ENCODE measurements around the gene TXN.
"Not testable (repeated sequence)": the region's sequence is repeated elsewhere in the genome, so short reads cannot be mapped to it uniquely, and the experiment has no call there.

Gene TXN

DNA sequence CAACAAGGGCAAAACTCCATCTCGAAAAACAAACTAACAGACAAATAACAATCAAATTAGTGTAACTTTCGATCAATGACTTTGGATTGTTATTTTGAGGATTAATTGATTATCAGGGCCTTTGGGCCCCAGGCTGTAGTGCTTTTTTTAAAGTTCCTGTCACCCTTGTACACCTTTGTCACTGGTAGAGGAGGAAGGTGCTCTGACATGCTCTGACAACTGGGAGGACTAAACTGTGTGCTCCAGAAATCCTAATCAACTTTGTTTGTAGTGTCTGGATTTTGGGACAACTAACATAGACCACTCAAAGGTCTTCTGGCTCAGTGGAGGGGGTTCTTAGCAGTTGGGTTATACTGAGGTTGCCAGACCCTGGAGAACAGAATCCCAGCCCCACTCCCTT lies 1.8 kb downstream of the TXN start:
- H3K27ac ChIP-seq = no peak overlapping the region
- TF ChIP-seq FOXP2 (optimal IDR thresholded peaks at IDR 0.05; ENCODE audit: control extremely low read depth, extremely low read length, insufficient read depth) (no peak), EZH2 (IDR thresholded peaks at IDR 0.05) (no peak), POLR2AphosphoS5 (IDR thresholded peaks at IDR 0.05; ENCODE audit: borderline replicate concordance, low read depth, low read length) (no peak)
- peak overlapping the region; percentile 93 for H3K4me3 ChIP-seq
- H3K36me3 ChIP-seq (ENCODE audit: insufficient read depth, low read length) = peaks cover 27% of the 10 kb centered on the region
- DNase-seq (ENCODE audit: low read depth, low spot score) = no peak
- H3K9me3 ChIP-seq (ENCODE audit: low read depth, low read length) = no peaks in the 10 kb centered on the region
- H3K9ac ChIP-seq (ENCODE audit: insufficient read length) = peak overlapping the region; percentile 90

DNA sequence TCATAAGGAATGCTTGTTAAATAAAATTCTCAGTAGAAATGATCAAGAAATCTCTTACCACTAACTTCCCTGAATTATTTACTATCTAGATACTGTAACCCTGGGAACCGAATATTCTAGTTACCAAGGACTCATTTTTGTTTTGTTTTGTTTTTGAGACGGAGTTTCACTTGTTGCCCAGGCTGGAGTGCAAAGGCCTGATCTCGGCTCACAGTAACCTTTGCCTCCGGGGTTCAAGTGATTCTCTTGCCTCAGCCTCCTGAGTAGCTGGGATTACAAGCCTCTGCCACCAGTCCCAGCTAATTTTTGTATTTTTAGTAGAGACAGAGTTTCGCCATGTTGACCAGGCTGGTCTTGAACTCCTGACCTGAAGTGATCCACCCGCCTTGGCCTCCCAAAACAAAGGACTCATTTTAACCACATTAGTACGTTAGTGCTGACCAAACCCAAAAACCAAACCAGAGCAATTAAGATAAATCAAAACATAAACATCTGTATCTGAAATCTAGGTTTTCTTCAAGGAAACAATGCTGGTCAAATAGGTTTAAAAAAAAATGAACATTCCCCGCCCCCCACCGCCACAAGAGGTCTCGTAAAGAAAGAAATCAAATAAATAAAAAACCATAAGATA lies 3.7 kb downstream of the TXN start:
- Histone ChIP-seq H3K4me3 (no peak overlapping the region), H3K9me3 (ENCODE audit: low read depth, low read length) (no peaks in the 10 kb centered on the region), H3K27ac (no peak overlapping the region), H3K9ac (ENCODE audit: insufficient read length) (no peak overlapping the region), H3K36me3 (ENCODE audit: insufficient read depth, low read length) (peaks cover 44% of the 10 kb centered on the region)
- TF ChIP-seq POLR2AphosphoS5 (IDR thresholded peaks at IDR 0.05; ENCODE audit: borderline replicate concordance, low read depth, low read length) (no peak), FOXP2 (optimal IDR thresholded peaks at IDR 0.05; ENCODE audit: control extremely low read depth, extremely low read length, insufficient read depth) (no peak), EZH2 (IDR thresholded peaks at IDR 0.05) (no peak)
- no peak for DNase-seq (ENCODE audit: low read depth, low spot score)

- H3K9ac ChIP-seq (ENCODE audit: insufficient read length); H3K27ac ChIP-seq; DNase-seq (ENCODE audit: low read depth, low spot score); H3K4me3 ChIP-seq; H3K9me3 ChIP-seq (ENCODE audit: low read depth, low read length): not testable (repeated sequence)
- peaks cover 52% of the 10 kb centered on the region for H3K36me3 ChIP-seq (ENCODE audit: insufficient read depth, low read length)
These were observed 4.5 kb downstream of the TXN start for GRCh38 chr9:110251770-110252169.

- TF ChIP-seq POLR2AphosphoS5 (IDR thresholded peaks at IDR 0.05; ENCODE audit: borderline replicate concordance, low read depth, low read length) = no peak
- TF ChIP-seq FOXP2 (optimal IDR thresholded peaks at IDR 0.05; ENCODE audit: control extremely low read depth, extremely low read length, insufficient read depth) = no peak
- TF ChIP-seq EZH2 (IDR thresholded peaks at IDR 0.05) = no peak
- peaks cover 57% of the 10 kb centered on the region for H3K36me3 ChIP-seq (ENCODE audit: insufficient read depth, low read length)
- H3K9ac ChIP-seq (ENCODE audit: insufficient read length) = no peak overlapping the region
- H3K9me3 ChIP-seq (ENCODE audit: low read depth, low read length) = no peaks in the 10 kb centered on the region
- no peak for DNase-seq (ENCODE audit: low read depth, low spot score)
- no peak overlapping the region for H3K4me3 ChIP-seq
- no peak overlapping the region for H3K27ac ChIP-seq
These were observed 5.1 kb downstream of the TXN start for GRCh38 chr9:110251212-110251611.

- TF ChIP-seq POLR2AphosphoS5 (IDR thresholded peaks at IDR 0.05; ENCODE audit: borderline replicate concordance, low read depth, low read length) (no peak), EZH2 (IDR thresholded peaks at IDR 0.05) (no peak), FOXP2 (optimal IDR thresholded peaks at IDR 0.05; ENCODE audit: control extremely low read depth, extremely low read length, insufficient read depth) (no peak)
- Histone ChIP-seq H3K36me3 (ENCODE audit: insufficient read depth, low read length) (peaks cover 70% of the 10 kb centered on the region), H3K4me3 (no peak overlapping the region), H3K27ac (no peak overlapping the region), H3K9ac (ENCODE audit: insufficient read length) (no peak overlapping the region), H3K9me3 (ENCODE audit: low read depth, low read length) (no peaks in the 10 kb centered on the region)
- DNase-seq (ENCODE audit: low read depth, low spot score) = no peak
These were observed 6.7 kb downstream of the TXN start for GRCh38 chr9:110249603-110250002.

GRCh38 chr9:110248361-110248760 lies 7.9 kb downstream of the TXN start:
- Histone ChIP-seq H3K4me3 (no peak overlapping the region), H3K27ac (no peak overlapping the region), H3K9ac (ENCODE audit: insufficient read length) (no peak overlapping the region), H3K36me3 (ENCODE audit: insufficient read depth, low read length) (peaks cover 77% of the 10 kb centered on the region), H3K9me3 (ENCODE audit: low read depth, low read length) (no peaks in the 10 kb centered on the region)
- DNase-seq (ENCODE audit: low read depth, low spot score) = no peak
- TF ChIP-seq FOXP2 (optimal IDR thresholded peaks at IDR 0.05; ENCODE audit: control extremely low read depth, extremely low read length, insufficient read depth) = no peak

- Histone ChIP-seq H3K27ac (no peak overlapping the region), H3K9me3 (ENCODE audit: low read depth, low read length) (no peaks in the 10 kb centered on the region), H3K36me3 (ENCODE audit: insufficient read depth, low read length) (peaks cover 86% of the 10 kb centered on the region), H3K9ac (ENCODE audit: insufficient read length) (no peak overlapping the region), H3K4me3 (no peak overlapping the region)
- TF ChIP-seq FOXP2 (optimal IDR thresholded peaks at IDR 0.05; ENCODE audit: control extremely low read depth, extremely low read length, insufficient read depth) (no peak), EZH2 (IDR thresholded peaks at IDR 0.05) (no peak), POLR2AphosphoS5 (IDR thresholded peaks at IDR 0.05; ENCODE audit: borderline replicate concordance, low read depth, low read length) (no peak)
- DNase-seq (ENCODE audit: low read depth, low spot score) = no peak
These were observed 10.1 kb downstream of the TXN start for GRCh38 chr9:110246214-110246613.

GRCh38 chr9:110244616-110245015 lies 11.7 kb downstream of the TXN start:
- TF ChIP-seq FOXP2 (optimal IDR thresholded peaks at IDR 0.05; ENCODE audit: control extremely low read depth, extremely low read length, insufficient read depth) (no peak), EZH2 (IDR thresholded peaks at IDR 0.05) (no peak), POLR2AphosphoS5 (IDR thresholded peaks at IDR 0.05; ENCODE audit: borderline replicate concordance, low read depth, low read length) (no peak)
- Histone ChIP-seq H3K36me3 (ENCODE audit: insufficient read depth, low read length) (peaks cover 70% of the 10 kb centered on the region), H3K9me3 (ENCODE audit: low read depth, low read length) (no peaks in the 10 kb centered on the region), H3K27ac (0 out of 2 replicates have a peak overlapping the region, but pooled peaks have one; percentile 33), H3K9ac (ENCODE audit: insufficient read length) (no peak overlapping the region), H3K4me3 (no peak overlapping the region)
- DNase-seq (ENCODE audit: low read depth, low spot score) = no peak

GRCh38 chr9:110241858-110242321 lies 14.4 kb downstream of the TXN start:
- TF ChIP-seq POLR2AphosphoS5 (IDR thresholded peaks at IDR 0.05; ENCODE audit: borderline replicate concordance, low read depth, low read length) (no peak), FOXP2 (optimal IDR thresholded peaks at IDR 0.05; ENCODE audit: control extremely low read depth, extremely low read length, insufficient read depth) (no peak), EZH2 (IDR thresholded peaks at IDR 0.05) (no peak)
- Histone ChIP-seq H3K9me3 (ENCODE audit: low read depth, low read length) (no peaks in the 10 kb centered on the region), H3K36me3 (ENCODE audit: insufficient read depth, low read length) (peaks cover 45% of the 10 kb centered on the region), H3K27ac (no peak overlapping the region), H3K4me3 (no peak overlapping the region), H3K9ac (ENCODE audit: insufficient read length) (no peak overlapping the region)
- no peak for DNase-seq (ENCODE audit: low read depth, low spot score)

Measured in SK-N-MC (cell line).